SU-DHL-6 (cell line): ENCODE data around the gene C16orf89.

ENCODE experiments used
- EZH2phosphoT487 ChIP-seq: fragments of 200-600 bp; sonication (generic), shearing (Covaris generic); conservative IDR thresholded peaks from 2 replicates; pipeline ENCODE4 v1.6.1; 2018; ENCODE audit warnings: mild to moderate bottlenecking, antibody characterized with exemption, low read length, moderate library complexity, mixed read lengths
- TF ChIP-seq, protein P1 (sequence below): fragments of 200-600 bp; sonication (generic); IDR thresholded peaks from one replicate; pipeline ENCODE4 v1.5.1; 2017; ENCODE audit warnings: antibody characterized with exemption, mild to moderate bottlenecking, low read length, moderate library complexity; ENCODE audit not compliant: insufficient read depth, poor library complexity, severe bottlenecking

DNA sequence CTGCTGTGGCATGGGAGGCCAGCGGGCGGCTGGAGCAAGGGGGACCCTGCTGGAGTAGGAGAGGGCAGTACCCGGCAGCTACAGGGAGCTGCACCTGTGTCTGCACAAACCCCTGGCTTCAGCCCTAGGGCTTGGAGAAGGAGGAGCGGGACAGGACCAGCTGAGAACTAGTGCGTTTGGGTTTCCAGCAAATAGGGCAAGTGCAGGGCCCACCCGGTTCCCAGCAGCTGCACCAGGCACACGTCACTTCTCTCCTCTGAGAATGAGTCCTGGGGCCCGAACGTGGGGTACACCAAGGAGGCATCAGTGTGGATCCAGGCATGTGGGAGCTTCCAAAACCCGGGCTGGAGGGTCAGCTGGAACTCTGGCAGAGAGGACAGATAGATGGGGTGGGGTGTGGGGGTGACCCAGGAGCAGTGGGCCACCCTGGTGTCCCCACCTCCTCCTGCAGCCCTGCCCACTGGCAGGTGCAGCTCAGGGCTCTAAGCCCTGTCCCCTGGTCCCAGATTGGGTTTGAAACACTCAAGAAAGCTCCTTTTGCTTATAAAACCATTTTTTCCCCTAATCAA, 5.6 kb downstream of the C16orf89 start:
- TF ChIP-seq, protein P1, sequence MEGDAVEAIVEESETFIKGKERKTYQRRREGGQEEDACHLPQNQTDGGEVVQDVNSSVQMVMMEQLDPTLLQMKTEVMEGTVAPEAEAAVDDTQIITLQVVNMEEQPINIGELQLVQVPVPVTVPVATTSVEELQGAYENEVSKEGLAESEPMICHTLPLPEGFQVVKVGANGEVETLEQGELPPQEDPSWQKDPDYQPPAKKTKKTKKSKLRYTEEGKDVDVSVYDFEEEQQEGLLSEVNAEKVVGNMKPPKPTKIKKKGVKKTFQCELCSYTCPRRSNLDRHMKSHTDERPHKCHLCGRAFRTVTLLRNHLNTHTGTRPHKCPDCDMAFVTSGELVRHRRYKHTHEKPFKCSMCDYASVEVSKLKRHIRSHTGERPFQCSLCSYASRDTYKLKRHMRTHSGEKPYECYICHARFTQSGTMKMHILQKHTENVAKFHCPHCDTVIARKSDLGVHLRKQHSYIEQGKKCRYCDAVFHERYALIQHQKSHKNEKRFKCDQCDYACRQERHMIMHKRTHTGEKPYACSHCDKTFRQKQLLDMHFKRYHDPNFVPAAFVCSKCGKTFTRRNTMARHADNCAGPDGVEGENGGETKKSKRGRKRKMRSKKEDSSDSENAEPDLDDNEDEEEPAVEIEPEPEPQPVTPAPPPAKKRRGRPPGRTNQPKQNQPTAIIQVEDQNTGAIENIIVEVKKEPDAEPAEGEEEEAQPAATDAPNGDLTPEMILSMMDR, result no peak
- TF ChIP-seq EZH2phosphoT487, result no peak
